ENCODE measurements around the gene CAT. TPM values are rescaled to one million over a fixed set of nuclear protein-coding genes. Genes with fewer than 3 reads are reported as not detected.
A peak's percentile ranks its signal among the peaks of the same experiment; 100 is the strongest.

Gene CAT
- total RNA-seq, 1 donor from 2014 or later, result 12.9 TPM

DNA sequence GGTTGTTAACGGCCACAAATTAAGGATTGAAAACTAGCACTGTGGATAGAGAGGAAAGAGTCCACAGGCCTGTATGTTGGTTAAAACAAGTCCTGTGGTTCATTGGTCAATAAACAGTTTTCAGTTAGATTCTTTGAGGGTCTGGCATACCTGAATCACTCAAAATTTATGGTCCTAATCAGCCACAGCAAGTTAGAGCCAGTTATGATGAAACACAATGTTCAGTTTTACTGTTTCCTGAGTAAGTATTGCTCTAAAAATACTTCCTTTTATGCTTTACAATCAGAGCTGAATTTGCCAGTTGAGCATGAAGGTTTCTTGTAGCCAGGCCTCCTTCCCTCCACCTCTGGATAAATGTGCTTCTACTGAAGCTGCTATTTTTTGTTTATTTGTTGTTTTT is 12.9 kb upstream of the CAT start:
- TF ChIP-seq, protein P1, sequence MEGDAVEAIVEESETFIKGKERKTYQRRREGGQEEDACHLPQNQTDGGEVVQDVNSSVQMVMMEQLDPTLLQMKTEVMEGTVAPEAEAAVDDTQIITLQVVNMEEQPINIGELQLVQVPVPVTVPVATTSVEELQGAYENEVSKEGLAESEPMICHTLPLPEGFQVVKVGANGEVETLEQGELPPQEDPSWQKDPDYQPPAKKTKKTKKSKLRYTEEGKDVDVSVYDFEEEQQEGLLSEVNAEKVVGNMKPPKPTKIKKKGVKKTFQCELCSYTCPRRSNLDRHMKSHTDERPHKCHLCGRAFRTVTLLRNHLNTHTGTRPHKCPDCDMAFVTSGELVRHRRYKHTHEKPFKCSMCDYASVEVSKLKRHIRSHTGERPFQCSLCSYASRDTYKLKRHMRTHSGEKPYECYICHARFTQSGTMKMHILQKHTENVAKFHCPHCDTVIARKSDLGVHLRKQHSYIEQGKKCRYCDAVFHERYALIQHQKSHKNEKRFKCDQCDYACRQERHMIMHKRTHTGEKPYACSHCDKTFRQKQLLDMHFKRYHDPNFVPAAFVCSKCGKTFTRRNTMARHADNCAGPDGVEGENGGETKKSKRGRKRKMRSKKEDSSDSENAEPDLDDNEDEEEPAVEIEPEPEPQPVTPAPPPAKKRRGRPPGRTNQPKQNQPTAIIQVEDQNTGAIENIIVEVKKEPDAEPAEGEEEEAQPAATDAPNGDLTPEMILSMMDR (IDR thresholded peaks at IDR 0.05; ENCODE audit: insufficient read depth, low read length, severe bottlenecking), result no peak
- H3K4me3 ChIP-seq (ENCODE audit: low read depth, low read length), result no peak overlapping the region
- H3K27me3 ChIP-seq (ENCODE audit: control insufficient read depth, insufficient read depth, low read length), result no peaks in the 10 kb centered on the region
- no peaks in the 10 kb centered on the region for H3K36me3 ChIP-seq (ENCODE audit: control insufficient read depth, insufficient read depth, low read length)
- DNase-seq (ENCODE audit: low read depth) (no peak), FAIRE-seq (no peak)

DNA sequence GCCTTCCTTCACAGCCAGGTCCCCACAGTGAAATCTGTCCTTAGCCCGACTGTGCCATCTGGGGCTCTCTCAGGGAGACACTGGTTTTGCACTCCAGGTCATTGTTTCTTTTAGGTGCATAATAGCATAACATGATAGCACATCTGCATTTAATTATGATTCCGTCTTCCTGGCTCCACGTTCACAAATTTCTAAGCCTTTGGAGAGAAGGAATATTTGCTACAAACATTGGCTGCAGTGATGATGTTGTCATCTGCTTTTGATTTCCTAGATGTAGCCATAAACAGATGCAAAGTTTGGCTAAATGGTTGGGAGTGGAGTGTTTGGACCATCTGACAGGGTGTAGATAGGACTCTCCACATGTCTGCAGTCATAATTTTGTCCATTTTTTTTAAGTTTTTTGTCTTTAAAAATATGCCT is 12.0 kb upstream of the CAT start:
- no peaks in the 10 kb centered on the region for H3K36me3 ChIP-seq (ENCODE audit: control insufficient read depth, insufficient read depth, low read length)
- FAIRE-seq (no peak), DNase-seq (ENCODE audit: low read depth) (no peak)
- no peak overlapping the region for H3K4me3 ChIP-seq (ENCODE audit: low read depth, low read length)
- TF ChIP-seq, protein P1 (IDR thresholded peaks at IDR 0.05; ENCODE audit: insufficient read depth, low read length, severe bottlenecking), result no peak
- no peaks in the 10 kb centered on the region for H3K27me3 ChIP-seq (ENCODE audit: control insufficient read depth, insufficient read depth, low read length)

DNA sequence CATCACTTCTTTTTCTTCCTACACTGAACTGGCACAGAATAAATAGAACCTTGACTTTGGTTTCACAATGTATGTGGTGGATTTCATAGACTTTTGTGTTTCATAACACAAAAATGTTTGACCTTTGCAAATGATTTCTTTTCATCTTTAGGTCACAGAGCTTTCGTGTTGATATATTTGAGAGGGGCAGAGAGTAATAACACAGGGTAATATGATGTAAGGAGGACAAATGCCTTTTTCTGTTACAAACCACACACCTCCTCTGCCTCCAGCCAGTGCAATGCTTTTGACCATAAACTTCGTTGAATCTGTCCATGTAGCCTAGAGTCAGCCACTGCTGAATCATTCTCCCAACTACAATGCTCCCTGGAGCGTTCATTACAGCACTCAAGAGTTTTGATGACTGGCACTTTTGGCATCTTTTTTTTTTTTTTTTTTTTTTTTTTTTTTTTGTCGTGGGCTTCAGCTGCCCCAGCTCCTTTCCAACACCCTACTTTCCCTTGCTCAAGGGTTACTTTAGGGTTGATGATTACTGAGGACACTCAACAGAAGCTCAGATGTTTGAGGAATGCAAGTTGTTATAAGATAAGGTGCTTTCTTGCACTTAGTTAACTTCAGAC is 11.4 kb upstream of the CAT start:
- no peak overlapping the region for H3K4me3 ChIP-seq (ENCODE audit: low read depth, low read length)
- DNase-seq (ENCODE audit: low read depth), result peak; percentile 87
- TF ChIP-seq, protein P1 (IDR thresholded peaks at IDR 0.05; ENCODE audit: insufficient read depth, low read length, severe bottlenecking), result no peak

DNA sequence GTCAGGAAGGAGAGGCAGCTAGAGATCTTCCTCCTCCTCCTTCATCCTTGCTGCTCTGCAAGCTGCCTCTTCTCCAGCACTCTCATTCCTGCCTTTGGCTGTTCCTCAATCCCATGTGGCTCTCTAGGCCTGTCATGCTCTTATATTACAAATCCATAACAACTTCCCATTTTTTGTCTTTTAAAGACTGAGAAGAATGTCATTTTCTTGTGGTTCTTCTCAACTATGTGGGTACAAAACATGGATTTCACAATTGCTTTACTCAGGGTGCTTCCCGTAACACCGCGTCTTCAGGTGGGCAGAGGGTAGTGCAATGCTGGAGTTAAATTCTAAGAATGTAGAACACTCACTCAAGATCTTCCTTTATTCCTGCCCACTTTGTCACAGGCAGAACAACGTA is 6.8 kb upstream of the CAT start:
- FAIRE-seq (no peak), DNase-seq (ENCODE audit: low read depth) (no peak)
- TF ChIP-seq, protein P1 (IDR thresholded peaks at IDR 0.05; ENCODE audit: insufficient read depth, low read length, severe bottlenecking), result no peak
- H3K27me3 ChIP-seq (ENCODE audit: control insufficient read depth, insufficient read depth, low read length), result no peaks in the 10 kb centered on the region
- no peaks in the 10 kb centered on the region for H3K36me3 ChIP-seq (ENCODE audit: control insufficient read depth, insufficient read depth, low read length)
- H3K4me3 ChIP-seq (ENCODE audit: low read depth, low read length), result no peak overlapping the region

More for the DNA sequence above, 11.4 kb upstream of the CAT start:
- no peaks in the 10 kb centered on the region for H3K36me3 ChIP-seq (ENCODE audit: control insufficient read depth, insufficient read depth, low read length)
- FAIRE-seq, result no peak
- H3K27me3 ChIP-seq (ENCODE audit: control insufficient read depth, insufficient read depth, low read length), result no peaks in the 10 kb centered on the region

DNA sequence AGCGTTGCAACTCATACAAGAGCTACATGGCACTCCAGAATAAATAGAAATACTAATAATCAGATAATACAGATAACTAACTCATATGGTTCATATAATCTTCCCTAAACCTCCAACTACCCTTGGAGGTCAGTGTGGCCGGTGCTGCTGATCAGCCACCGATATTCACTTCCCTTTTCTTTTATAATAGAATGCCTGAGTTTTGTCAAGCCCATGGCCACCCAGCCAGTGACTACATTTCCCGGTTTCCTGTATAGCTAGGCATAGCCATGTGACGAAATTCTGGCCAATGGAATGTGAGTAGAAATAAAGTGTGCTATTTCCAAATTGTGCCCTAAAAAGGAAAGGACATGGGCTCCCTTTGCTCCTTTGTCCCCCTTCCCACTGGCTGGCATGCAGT is 5.9 kb upstream of the CAT start:
- TF ChIP-seq, protein P1 (IDR thresholded peaks at IDR 0.05; ENCODE audit: insufficient read depth, low read length, severe bottlenecking), result no peak
- DNase-seq (ENCODE audit: low read depth) (no peak), FAIRE-seq (no peak)
- Histone ChIP-seq H3K36me3 (ENCODE audit: control insufficient read depth, insufficient read depth, low read length) (no peaks in the 10 kb centered on the region), H3K4me3 (ENCODE audit: low read depth, low read length) (no peak overlapping the region), H3K27me3 (ENCODE audit: control insufficient read depth, insufficient read depth, low read length) (no peaks in the 10 kb centered on the region)

DNA sequence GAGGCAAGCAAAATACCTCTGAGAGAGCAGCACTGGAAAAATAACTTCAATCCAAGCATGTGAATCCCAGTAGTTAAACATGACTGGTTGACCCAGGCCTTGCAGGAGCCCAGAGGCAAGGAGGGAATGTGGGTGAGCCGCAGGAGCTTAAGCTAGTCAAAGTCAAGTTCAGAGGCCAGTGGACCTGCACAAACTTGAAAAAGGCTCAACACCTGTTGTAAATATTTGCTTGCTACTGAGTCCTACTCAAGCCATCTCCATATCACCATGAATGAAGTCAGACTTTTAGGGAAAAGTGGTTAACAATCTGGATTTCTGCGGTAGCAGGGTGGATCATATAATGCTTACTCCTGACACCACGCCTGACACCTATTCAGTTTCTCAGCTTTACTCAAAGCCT is 4.8 kb upstream of the CAT start:
- peak; percentile 80 for DNase-seq (ENCODE audit: low read depth)
- TF ChIP-seq, protein P1 (IDR thresholded peaks at IDR 0.05; ENCODE audit: insufficient read depth, low read length, severe bottlenecking), result no peak
- H3K36me3 ChIP-seq (ENCODE audit: control insufficient read depth, insufficient read depth, low read length), result no peaks in the 10 kb centered on the region
- FAIRE-seq, result no peak
- no peaks in the 10 kb centered on the region for H3K27me3 ChIP-seq (ENCODE audit: control insufficient read depth, insufficient read depth, low read length)
- no peak overlapping the region for H3K4me3 ChIP-seq (ENCODE audit: low read depth, low read length)

Data from bronchial epithelial cell (primary cell).